ENCODE results near the gene ITGBL1. TPM values are rescaled to one million over a fixed set of nuclear protein-coding genes. Genes with fewer than 3 reads are reported as not detected.

Gene ITGBL1
- total and polyA plus RNA-seq, 8 donors, result 0.63 to 9.5 (median 1.6) TPM

DNA sequence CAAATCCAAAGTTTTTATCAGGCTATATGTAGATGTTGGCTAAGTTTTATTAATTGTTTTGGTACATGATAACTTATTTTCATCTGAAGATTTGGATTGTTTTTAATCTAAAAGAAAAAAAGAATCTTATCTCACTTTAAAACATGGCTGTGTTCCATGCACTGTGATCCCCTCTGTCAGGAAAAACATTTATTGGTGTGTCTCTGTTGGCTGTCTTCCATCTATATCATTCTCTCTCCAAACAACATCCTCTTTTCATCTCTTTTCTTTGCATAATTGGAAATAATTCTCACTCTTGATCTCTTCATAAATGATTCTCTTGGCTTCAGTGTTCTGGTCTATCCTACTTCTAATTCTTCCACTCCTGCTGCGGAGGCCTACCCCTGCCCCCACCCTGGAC is 40.4 kb upstream of the ITGBL1 start:
- Histone ChIP-seq H3K9me3 (no peaks in the 10 kb centered on the region), H3K36me3 (no peaks in the 10 kb centered on the region), H3K4me3 (no peak overlapping the region), H3K4me1 (peaks cover 0 to 3% (median 1%) of the 10 kb centered on the region in 3 donors), H3K27ac (no peak overlapping the region), H3K27me3 (no peaks in the 10 kb centered on the region)
- 88 to 96% methylated on average over 1 of the region's 1 CpG for WGBS, 2 donors
- intact Hi-C loops (cut with DNase I), result no loop called here
- no peak for DNase-seq
- no peak for FAIRE-seq
- ATAC-seq, result no peak
- no peak for TF ChIP-seq CTCF (IDR thresholded peaks at IDR 0.05)

- peak; percentile 25 to 53 (median 46) for ATAC-seq
- H3K27ac ChIP-seq, result peak overlapping the region in 1 of 4 donors; percentile 5
- peaks cover 0 to 5% (median 3%) of the 10 kb centered on the region in 3 donors for H3K4me1 ChIP-seq
- WGBS, 2 donors, result 12 to 21% methylated on average over 27 to 42 of the region's 43 CpGs
- H3K4me3 ChIP-seq, result peak overlapping the region; percentile 43 to 64 (median 46)
- no peaks in the 10 kb centered on the region for H3K9me3 ChIP-seq
- no peak for FAIRE-seq
- no peaks in the 10 kb centered on the region for H3K27me3 ChIP-seq
- H3K36me3 ChIP-seq, result no peaks in the 10 kb centered on the region
- TF ChIP-seq CTCF (IDR thresholded peaks at IDR 0.05), result no peak
- intact Hi-C loops (cut with DNase I), result no loop called here
- DNase-seq, result peak in 3 of 6 donors; percentile 19 to 71 (median 58)
Observed at GRCh38 chr13:101415358-101416174, 36.9 kb upstream of the ITGBL1 start.

DNA sequence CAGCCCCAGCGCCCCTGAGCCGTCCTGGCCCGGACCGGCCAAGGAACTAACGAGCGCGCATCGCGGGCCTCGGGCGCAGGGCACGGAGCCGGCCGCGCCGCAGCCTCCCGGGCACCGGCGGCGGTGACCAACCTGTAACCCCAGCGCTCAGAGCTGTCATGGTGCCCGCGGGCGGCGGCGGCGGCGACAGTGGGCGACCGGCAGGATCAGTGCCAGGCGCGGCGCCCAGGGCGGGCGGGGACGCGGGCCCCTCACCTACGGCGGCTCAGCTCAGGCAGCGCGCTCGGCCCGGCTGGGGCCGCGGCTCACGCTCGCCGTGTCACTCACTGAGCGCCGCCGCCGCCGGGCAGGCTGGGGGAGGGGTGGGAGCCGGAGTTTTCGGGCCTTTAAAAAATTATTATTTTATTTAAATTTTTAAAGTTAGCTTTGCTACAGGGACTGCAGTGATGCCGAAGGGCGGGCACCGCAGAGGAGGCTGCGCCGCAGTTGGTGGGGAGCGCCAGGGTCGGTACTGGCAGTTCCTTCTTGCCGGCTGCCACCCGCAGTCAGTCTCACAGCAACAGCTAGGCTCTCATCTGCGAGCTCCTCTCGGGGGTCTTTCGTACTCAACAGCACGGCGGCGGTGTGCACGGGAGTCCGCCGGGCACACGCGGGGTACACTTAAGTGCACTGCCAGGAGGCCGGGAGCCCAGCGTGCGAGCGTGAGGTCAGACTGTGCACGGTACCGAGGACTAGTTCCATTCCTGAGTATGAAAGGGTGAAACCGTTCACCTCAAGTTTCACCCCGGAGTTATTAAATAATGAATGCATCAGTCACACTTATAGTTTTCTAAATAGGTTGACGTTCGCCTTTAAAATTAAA is 36.1 kb upstream of the ITGBL1 start, which contains the start of gene NALCN:
TSS of gene NALCN (minus strand) at position 328 of the 862 bp plus-strand sequence. CDS start 17,382 bp downstream, outside the sequence.
- intact Hi-C loops (cut with DNase I), result no loop called here
- Histone ChIP-seq H3K4me3 (peak within 1 kb of the TSS; percentile 43 to 64 (median 46)), H3K36me3 (no peaks in the 10 kb centered on the region), H3K27ac (peak within 1 kb of the TSS in 2 of 4 donors; percentile 5 to 11), H3K4me1 (peaks cover 0 to 5% (median 3%) of the 10 kb centered on the region in 3 donors), H3K9me3 (no peaks in the 10 kb centered on the region), H3K27me3 (no peaks in the 10 kb centered on the region)
- TF ChIP-seq CTCF (IDR thresholded peaks at IDR 0.05), result no peak
- peak; percentile 89 to 92 (median 90) for ATAC-seq
- no peak for FAIRE-seq
- WGBS, 2 donors, result 1 to 2% methylated on average over 58 to 85 of the region's 85 CpGs
- peak; percentile 26 to 77 (median 36) for DNase-seq

- ATAC-seq, result peak; percentile 46 to 77 (median 66)
- no peak for TF ChIP-seq CTCF (IDR thresholded peaks at IDR 0.05)
- H3K4me3 ChIP-seq, result peak overlapping the region in 2 of 4 donors; percentile 43 to 64
- 2 to 6% methylated on average over 3 of the region's 3 CpGs for WGBS, 2 donors
- peak in 1 of 6 donors; percentile 19 for DNase-seq
- no peaks in the 10 kb centered on the region for H3K27me3 ChIP-seq
- no peaks in the 10 kb centered on the region for H3K9me3 ChIP-seq
- H3K27ac ChIP-seq, result peak overlapping the region in 2 of 4 donors; percentile 5 to 11
- H3K4me1 ChIP-seq, result peaks cover 0 to 5% (median 3%) of the 10 kb centered on the region in 3 donors
- H3K36me3 ChIP-seq, result no peaks in the 10 kb centered on the region
- intact Hi-C loops (cut with DNase I), result no loop called here
- FAIRE-seq, result no peak
Observed at GRCh38 chr13:101417043-101417406, 35.5 kb upstream of the ITGBL1 start.

All from pancreas (tissue), 10 donors.